Stimulated activated CD4-positive, alpha-beta T cell treated with anti-CD3 and anti-CD28 coated beads, Interleukin-15, amount 100 ng/mL, for 48 hours (primary cell): ENCODE measurements around the gene LENG8.
"Not testable (repeated sequence)": the region's sequence is repeated elsewhere in the genome, so short reads cannot be mapped to it uniquely, and the experiment has no call there.

Source experiments
- DNase-seq, 2 donors: peaks; one replicate each; pipeline ENCODE4 v3.0.0-alpha.2; 2020; ENCODE audit warnings: low read depth in 2 of 2

The LENG8 gene

DNA sequence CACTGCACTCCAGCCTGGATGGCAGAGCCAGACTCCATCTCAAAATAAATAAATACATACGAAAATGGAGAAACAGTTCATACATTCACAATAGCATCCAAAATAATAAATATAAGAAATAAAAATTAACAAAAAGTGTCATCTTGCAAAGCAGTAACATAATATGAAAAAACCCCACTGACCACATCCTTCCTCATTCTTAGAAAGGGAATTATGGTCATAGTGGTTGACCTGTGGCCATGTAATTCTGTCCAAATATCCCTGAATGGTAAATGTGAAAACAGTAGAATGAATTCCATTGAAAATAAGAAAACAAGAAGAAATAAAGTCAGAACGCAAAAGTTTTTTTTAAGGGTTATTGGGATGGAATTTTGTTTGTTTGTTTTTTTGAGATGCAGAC lies 31.1 kb downstream of the LENG8 start:
- no peak for DNase-seq

DNA sequence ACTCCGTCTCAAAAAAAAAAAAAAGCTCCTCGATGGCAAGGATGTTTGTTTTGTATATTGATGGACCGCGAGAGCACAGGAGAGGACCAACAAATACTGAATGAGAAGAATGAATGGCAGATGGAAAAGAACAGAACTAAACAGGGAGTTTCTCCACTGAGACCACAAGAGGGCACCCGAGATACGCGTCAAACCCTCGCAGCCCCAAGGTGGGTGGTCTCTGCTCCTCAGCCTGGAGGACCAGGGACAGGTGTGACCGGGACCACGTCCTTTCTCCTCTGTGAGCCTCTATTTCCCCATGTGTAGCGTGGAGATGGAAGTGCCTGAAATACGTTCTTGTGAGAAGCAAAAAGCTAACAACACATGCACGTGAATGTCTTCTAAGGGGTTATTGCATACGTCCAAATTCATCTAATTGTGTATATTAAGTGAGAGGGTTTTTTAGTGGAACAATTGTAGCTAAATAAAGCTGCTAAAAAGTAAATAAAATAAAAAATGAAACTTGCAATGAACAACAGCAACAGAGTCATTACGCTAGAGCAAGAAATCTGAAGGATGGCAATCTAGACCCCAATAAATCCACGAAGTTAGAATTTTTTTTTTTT lies 32.4 kb downstream of the LENG8 start:
- DNase-seq = no peak

DNA sequence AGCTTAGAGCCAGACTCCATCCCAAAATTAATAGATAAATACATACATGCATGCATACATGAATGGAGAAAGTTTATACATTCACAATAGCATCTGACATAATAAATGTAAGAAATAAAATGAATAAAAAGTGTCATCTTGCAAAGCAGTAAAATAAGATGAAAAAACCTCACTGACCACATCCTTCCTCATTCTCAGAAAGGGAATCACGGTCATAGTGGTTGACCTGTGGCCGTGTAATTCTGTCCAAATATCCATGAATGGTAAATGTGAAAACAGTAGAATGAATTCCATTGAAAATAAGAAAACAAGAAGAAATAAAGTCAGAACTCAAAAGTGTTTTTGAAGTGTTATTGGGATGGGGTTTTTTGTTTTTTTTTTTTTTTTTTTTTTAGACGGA lies 33.9 kb downstream of the LENG8 start:
- DNase-seq = no peak

DNA sequence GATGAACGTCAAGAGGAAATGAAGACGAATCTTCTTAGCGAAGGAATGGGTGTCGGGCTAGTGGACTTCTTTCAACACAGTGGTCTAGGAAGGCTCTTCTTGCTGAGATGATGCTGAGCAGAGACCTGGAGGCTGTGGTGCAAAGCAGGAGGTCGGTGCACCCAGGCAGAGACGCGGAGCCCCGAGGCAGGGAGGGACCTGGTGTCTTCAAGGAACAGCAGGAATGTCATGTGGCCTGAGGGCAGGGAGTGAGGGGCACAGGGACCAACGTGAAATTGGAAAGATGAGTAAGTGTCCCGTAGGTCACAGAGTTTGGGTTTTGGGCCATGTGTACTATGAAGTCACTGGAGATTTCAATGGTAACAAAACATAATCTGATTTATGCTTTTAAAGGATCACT lies 35.5 kb downstream of the LENG8 start:
- no peak for DNase-seq

DNA sequence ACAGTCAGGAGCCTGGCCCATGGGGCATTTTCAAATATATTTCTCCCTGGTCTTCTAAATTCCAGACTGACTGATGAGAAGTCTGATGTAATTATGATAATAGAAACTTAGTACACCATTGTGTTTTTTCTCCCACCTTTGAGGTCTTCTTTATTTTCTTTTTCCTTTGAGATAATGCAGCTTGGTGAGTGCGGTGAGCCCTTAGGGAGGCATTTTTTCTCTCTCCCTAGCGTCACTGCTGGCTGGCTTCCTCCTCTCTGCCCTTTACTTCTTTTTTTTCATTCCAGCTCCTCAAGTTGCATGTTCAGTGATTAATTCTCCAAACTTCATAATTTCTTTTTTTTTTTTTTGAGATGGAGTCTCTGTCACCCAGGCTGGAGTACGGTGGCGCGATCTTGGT lies 36.9 kb downstream of the LENG8 start:
- DNase-seq = no peak

DNA sequence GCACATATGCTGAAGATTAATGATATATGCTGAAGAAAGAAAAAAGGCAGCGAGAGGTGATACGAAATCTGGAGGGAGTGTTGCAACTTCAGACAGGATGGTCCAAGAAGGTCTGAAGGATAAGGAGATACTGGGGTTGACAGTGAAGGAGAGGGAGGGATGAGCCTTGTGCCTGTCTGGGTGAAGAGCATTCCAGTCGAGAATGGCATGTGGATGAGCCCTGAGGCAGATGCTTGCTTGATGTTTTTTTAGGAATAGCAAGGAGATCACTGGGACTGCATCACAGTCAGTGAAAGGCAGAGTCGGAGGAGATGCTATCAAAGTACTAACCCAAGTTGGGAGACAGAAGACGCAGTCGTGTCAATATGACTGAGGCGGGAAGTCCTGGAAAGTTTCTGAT lies 40.3 kb downstream of the LENG8 start:
- DNase-seq = no peak

DNA sequence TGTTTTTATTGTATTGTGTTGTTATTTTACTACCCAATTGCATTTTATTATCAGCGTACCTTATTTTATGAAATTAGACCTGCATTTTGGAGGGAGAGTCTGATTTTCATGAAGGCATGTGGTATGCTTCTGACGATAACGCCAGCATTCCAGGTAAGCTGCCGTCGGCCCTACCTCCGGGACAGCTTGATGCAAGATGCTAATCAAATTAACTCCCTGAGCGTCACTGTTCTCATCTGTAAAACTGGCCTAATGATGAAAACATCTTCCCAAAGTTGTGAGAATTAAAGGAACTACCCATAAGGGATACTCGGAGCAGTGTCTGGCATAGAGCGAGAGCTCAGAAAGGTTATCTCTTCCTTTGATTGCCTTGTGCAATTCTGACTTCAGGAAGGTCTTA lies 40.8 kb downstream of the LENG8 start:
- DNase-seq = no peak

DNA sequence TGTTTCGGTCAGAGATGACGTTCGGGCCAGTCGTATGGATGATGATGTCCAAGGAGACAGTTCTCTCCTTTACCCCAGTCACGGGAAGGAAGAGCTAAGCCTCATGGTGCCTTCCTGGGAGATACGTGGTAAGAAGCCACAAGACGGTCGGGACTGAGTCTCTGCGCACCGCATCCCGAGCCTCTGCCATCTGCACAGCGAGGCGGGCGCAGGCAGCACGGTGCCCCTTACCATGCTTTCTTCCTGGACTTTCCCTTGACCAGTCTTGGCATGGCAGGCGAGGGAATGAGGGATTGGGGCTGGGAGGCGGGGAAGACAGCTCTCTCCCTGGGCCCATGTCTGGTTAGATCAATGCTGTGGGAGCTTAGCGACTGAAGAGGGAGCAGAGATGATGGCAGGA lies 43.6 kb downstream of the LENG8 start:
- DNase-seq = no peak

DNA sequence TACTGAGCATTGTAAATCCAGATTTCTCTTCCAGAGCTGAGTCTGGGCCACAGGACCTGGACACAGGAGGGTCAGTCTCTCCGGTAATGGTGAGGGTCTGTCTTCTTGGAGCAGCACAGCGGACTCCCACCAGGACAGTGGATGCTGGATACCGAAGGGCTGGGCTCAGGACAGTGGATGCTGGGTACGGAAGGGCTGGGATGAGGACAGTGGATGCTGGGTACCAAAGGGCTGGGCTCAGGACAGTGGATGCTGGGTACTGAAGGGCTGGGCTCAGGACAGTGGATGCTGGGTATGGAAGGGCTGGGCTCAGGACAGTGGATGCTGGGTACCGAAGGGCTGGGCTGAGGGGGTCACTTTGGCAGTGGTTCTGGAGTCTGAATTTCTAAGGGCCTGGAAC lies 44.1 kb downstream of the LENG8 start:
- DNase-seq = not testable (repeated sequence)

DNA sequence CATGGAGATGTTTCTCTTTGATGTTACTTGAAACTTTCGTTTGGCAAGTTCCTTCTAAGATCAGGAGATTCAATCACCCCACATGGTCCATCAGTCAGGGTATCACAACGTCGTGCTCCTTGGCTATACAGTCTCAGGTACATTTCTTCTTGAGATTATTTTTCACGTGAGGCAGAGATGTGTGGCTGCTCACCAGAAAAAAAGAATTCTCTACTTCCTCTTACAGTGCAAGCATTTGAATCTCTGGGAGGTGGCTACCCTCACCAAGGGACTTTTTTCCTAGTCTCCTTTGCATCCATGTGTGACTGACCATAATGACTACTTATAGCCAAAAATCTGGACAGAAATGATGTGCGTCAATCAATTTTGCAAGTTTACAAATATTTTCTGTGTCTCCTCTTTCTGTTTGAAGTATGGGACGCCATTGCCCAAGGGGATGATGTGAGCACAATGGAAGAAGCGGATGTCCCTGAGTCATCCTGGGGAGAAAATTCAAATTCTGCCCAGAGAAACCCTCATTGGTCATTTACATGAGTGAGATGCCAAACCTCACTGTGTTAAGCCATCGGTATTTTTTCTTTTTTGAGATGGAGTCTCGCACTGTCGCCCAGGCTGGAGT lies 45.1 kb downstream of the LENG8 start:
- DNase-seq = no peak

DNA sequence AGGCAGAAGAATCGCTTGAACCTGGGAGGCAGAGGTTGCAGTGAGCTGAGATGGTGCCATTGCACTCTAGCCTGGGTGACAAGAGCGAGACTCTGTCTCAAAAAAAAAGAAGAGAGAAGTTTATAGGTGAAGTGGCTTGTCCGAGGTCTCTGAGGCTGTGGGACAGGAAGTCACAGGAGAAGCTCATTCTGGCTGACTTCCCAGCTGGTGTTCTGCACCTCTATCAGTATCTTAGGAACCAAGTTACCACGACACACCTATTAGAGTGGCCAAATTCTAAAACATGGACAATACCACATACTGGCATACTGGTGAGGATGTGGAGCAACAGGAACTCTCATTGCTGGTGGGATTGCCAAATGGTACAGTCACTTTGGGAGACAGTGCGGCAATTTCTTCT lies 46.3 kb downstream of the LENG8 start:
- not testable (repeated sequence) for DNase-seq

DNA sequence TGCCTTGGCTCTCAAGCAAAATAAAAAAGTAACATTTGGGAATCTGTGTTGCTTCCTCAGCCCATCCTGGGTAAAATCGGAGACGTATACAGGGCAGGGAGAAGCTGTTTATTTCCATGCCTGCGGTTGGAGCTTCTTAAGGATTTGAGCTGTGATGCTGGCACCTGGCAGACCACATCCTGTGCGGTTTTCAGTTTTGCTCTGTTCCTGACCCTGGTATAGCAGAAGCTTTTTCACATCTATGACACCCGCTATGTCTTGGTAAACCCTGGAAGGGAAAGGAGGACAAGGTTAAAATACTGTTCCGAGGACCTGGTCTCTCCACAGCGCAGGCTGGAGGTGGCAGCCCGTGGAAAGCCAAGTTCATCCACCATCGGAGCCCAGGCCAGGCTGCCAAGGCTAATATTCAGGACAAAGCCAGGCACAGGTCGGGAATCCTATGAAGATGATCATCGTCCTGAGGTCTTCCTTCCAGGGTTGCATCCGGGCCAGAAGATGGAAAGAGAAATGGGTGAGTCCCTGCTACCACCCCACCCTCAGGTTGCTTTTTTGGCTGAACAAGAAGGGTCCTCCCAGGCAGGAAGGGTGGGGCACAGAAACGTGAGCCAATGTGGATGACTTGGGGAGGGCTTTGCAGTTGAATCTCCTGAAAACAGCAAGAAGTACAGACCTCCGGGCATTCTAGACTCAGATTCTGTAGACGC lies 48.9 kb downstream of the LENG8 start:
- not testable (repeated sequence) for DNase-seq

DNA sequence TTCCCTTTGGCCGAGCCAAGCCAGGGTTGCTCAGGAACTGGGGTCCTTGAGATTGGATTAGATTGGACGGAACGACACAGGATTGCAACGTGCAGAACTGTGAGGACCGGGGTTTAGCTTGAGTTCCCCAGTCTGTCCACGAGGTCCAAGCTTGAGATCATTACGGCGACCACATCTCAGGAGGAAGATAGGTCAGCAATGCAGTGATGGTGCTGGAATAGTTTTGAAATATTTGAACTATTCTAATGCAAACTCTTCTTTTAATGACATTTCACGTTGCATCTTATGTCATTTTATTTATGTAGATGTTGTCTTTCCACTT lies 49.4 kb downstream of the LENG8 start:
- not testable (repeated sequence) for DNase-seq

DNA sequence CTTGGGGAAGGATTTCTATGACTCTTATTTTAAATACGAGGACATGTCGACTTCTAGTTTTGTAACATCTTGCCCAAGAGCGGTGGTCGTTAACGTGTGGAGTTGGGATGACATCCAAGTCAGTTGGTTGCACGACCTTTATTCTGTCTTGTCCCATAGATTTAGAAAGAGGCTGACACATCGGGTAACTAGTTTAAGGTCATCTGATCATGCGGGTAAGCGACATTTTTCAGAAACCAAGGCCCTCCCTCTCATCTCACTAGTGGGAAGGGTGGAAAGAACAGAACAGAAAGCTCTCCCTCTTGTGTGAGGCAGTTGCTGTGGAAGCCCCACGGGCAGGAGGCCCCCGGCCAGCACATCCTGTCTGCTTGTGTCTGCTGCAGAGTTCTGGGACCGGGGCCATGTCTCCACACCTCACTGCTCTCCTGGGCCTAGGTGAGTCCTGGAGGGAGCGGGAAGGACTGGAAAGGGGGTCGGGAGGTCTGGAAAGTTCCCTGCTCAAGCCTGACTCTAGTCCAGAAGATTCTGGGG lies 53.6 kb downstream of the LENG8 start, which contains the start of gene LAIR2:
Gene LAIR2 (plus strand): TSS at position 314 of the 531 bp plus-strand sequence. CDS start 88 bp downstream, at position 402.
- DNase-seq = no peak

DNA sequence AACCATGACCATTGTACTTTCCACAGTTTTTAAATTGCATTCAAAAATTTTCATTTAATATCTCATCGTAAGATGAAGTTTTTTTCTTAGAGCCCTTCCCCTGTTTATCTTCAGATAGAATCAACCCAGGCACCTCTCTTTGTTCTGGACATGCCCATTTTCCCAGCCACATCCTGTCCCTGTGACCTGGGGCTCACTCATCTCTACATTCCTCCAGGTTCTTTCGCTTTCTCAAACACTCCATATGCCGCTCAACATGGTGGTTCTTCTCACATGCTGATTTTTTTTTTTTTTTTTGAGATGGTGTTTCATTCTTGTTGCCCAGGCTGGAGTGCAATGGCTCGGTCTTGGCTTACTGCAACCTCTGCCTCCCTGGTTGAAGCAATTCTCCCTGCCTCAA lies 56.5 kb downstream of the LENG8 start:
- not testable (repeated sequence) for DNase-seq

DNA sequence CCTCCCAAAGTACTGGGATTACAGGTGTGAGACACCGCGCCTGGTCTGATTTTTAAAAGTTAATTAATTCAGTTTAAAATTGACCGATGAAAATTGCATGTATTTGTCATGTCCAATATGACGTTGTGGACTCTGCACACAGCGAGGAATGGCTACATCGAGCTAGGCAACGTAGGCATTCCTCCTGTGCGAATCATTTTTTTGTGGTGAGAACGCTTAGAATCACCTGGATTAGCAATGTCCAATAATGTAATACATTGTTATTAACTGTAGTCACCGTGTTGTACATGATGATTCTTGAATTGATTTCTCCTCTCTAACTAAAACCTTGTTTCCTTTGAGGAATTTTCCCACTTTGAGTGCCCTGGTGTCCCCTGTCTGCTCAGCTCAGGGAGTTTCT lies 57.1 kb downstream of the LENG8 start:
- no peak for DNase-seq

DNA sequence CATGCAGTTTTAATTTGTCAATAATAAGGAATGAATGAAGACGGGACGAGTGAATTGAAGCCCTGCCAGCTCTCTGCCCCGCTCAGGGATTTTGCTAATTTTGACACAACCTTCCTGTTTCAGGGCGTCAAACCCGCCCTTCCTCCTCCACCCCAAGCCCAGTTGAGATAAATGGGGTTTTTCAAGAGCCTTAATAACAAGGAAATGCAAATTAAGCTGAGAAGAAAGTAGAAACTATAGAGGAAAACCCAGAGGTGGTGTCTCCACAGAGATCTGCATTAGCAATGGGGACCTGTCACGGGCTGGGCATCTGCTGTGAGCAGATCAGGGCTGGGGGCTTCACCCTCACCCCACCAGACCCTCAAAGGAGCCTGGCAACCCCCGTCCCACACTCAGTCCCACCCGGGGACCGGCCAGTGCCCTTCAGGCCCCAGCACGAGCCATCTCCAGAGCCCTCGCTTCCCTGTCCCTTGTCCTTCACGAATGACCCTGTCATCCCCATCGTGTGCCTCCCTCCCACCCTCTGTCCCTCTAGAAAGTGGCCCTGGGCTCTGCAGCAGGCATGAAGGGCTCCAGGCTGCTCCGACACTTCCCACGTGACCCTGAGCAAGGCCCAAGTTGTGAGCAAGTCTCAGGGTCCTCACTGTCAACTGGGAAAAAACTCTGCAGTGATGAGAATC lies 58.2 kb downstream of the LENG8 start:
- DNase-seq = not testable (repeated sequence)

DNA sequence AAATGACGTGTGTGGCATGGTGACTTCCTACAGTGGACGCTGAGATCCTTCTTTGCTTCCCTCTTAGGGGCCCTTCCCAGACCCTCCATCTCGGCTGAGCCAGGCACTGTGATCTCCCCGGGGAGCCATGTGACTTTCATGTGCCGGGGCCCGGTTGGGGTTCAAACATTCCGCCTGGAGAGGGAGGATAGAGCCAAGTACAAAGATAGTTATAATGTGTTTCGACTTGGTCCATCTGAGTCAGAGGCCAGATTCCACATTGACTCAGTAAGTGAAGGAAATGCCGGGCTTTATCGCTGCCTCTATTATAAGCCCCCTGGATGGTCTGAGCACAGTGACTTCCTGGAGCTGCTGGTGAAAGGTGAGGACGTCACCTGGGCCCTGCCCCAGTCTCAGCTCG lies 58.8 kb downstream of the LENG8 start:
- DNase-seq = no peak

DNA sequence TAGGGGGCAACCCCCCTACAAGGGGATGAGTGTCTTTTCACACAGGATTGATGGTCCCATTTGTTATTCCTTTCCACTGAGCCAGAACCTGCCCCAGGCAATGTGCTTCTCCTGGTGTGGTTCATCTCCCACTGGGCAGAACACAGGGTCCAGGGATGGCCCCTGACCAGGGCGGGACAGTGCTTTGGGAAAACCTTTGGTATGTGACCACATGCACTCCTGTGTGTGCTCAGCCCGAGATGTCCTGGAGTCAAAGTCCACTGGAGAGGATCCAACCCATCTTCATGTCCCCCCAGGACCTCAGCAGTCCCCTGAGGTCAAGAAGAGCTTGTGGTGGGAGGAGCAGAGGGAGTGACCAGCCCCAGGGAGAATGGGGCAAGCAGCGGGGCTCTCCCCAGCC lies 59.5 kb downstream of the LENG8 start:
- DNase-seq = not testable (repeated sequence)

DNA sequence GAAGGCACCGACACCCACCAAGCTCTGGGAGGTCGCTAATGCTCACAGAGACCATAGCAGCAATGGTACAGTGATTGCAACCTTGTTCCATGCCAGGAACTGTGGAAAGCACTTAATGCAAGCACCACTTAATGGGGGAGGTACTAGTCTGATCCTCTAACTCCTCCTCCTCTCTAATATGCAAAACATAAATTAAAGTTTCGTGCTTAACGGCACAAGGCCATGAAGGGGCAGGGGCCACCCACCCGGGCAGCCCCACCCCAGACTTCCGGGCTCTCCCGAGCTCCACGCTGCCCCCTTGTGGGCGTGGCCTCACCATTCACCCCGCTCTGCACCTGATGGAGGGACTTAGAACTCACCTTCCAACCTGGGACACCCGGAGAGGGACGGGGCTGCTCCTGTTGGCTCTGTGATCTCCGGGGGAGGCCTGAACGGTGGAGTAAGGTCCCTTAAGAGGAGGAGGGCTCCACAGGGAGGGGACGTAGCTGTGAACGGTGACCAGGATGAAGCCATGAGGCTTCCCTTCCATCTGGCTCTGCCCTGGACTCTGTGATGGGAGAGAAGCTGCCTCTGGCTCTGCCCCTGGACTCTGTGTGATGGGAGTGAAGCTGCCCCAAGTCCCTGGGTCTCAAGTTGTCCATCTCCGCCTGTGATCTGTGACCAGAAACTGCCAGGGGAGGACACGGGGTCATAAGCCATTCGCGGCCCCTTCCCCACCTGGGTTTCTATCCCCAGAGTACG lies 60.4 kb downstream of the LENG8 start:
- not testable (repeated sequence) for DNase-seq
